Stimulated activated CD4-positive, alpha-beta T cell treated with anti-CD3 and anti-CD28 coated beads, Interleukin-12 subunit alpha, Interleukin-12 subunit beta, amount 100 ng/mL, for 48 hours (primary cell): Measurements from ENCODE around the gene KIR3DL3.
"Not testable (repeated sequence)": the region's sequence is repeated elsewhere in the genome, so short reads cannot be mapped to it uniquely, and the experiment has no call there.

Experiments used
- DNase-seq, 3 donors: peaks; one replicate each; pipeline ENCODE4 v3.0.0-alpha.2; 2020; ENCODE audit warnings: low read depth in 2 of 3, low spot score in 1 of 3

Gene KIR3DL3

DNA sequence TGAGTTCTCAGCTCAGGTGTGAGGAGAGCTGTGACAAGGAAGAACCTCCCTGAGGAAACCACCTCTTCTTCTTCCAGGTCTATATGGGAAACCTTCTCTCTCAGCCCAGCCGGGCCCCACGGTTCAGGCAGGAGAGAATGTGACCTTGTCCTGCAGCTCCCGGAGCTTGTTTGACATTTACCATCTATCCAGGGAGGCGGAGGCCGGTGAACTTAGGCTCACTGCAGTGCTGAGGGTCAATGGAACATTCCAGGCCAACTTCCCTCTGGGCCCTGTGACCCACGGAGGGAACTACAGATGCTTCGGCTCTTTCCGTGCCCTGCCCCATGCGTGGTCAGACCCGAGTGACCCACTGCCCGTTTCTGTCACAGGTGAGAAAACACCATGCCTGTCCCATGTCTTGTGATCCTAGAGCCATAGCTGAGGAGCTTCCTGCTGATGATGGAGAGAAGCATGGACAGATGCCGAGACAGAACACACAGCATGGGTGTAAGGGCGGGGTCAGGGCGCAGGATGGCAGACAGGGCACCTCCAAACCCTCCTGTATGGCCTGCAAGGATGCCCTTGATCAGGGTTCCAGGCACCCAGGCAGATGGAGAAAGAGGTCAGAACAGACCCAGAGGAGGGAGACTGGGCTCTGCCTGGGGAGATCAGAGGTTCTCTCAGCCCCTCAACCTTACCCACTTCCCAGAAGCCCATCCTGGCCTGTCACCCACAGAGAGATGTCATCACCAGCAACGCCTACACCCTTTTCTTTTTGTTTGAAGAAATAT, 5.4 kb downstream of the KIR3DL3 start:
- DNase-seq, result no peak

DNA sequence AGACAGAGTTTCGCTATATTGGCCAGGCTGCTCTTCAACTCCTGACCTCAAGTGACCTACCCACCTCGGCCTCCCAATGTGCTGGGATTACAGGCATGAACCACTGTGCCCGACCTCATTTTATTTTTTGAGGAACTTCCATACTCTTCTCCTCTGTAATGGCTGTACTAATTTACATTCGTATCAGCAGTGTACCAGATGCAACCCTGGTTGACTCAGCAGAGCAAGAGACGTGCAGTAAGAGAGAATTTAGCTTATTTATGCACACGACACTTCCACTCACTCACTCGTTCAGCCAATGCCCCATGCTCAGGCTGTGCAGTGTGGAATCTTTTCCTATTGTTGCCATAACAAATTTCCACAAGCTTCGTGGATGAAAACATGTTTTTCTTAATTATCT, 6.9 kb downstream of the KIR3DL3 start:
- DNase-seq, result no peak

DNA sequence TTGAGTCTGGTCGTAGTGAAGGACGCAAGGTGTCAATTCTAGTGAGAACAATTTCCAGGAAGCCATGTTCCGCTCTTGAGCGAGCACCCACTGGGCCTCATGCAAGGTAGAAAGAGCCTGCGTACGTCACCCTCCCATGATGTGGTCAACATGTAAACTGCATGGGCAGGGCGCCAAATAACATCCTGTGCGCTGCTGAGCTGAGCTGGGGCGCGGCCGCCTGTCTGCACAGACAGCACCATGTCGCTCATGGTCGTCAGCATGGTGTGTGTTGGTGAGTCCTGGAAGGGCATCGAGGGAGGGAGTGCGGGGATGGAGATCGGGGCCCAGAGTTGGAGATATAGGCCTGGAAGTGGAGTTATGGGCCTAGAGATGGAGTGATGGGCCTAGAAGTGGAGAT, 14.1 kb downstream of the KIR3DL3 start, which contains the start of gene KIR2DL3:
Gene KIR2DL3, plus strand, starts transcription at position 208 of the 400 bp plus-strand sequence. Its CDS starts 33 bp downstream, at position 241.
- DNase-seq, result not testable (repeated sequence)

DNA sequence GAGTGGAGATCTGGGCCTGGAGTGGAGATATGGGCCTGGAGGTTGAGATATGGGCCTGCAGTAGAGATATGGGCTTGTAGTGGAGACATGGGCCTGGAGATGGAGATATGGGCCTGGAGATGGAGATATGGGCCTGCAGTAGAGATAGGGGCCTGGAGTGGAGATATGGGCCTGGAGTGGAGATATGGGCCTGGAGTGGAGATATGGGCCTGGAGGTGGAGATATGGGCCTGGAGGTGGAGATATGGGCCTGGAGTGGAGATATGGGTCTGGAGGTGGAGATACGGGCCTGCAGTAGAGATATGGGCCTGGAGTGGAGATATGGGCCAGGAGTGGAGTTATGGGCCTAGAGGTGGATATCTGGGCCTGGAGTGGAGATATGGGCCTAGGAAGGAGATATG, 14.5 kb downstream of the KIR3DL3 start:
- no peak for DNase-seq

DNA sequence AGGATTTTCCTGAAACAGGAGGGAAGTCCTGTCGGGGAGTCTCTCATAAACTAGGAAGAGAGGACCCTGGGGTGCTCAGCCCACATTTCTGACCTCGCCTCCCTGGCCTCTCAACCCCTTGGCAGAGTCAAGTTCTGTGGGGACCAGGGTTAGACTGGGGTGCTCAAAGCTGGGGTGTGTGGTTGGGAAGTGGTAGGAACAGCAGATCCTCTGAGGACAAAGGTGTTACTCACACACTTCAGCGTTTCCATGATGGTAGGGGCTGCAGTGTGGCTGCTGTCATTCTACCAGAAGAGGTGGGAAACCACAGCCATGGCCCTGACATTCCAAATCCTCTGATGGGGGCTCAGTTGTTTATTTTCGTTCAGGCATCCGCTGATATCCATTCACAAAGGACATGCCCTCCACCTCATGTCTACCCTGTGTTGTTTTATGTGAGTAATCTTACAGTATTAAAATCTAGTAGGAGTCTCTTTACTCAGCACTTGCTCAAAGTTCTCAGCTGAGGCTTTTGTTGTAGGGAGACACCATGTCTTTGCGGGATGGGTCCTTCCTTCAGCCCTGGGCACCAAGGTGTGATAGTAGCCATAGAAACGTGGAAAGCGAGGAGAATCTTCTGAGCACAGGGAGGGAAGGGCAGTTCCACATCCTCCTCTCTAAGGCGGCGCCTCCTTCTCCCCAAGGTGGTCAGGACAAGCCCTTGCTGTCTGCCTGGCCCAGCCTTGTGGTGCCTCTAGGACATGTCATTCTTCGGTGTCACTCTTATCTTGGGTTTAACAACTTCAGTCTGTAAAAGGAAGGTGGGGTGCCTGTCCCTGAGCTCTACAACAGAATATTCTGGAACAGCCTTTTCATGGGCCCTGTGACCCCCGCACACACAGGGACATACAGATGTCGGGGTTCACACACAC, 15.6 kb downstream of the KIR3DL3 start:
- DNase-seq, result no peak

DNA sequence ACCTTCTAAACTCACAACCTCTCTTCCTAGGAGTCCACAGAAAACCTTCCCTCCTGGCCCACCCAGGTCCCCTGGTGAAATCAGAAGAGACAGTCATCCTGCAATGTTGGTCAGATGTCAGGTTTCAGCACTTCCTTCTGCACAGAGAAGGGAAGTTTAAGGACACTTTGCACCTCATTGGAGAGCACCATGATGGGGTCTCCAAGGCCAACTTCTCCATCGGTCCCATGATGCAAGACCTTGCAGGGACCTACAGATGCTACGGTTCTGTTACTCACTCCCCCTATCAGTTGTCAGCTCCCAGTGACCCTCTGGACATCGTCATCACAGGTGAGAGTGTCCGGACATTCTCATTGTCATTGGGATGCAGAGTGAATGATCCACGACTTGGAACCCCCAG, 17.7 kb downstream of the KIR3DL3 start:
- DNase-seq, result not testable (repeated sequence)

DNA sequence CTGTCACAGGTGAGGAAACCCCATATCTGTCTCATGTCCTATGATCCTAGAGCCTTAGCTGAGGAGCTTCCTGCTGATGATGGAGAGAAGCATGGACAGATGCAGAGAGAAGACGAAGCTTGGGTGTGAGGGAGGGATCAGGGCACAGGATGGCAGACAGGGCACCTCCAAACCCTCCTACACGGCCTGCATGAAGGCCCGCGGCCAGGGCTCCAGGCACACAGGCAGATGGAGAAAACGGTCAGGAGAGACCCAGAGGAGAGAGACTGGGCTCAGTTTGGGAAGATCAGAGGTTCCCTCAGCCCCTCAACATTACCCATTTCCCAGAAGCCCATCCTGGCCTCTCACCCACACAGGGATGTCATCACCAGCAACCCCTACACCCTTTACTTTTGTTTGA, 19.8 kb downstream of the KIR3DL3 start:
- not testable (repeated sequence) for DNase-seq

DNA sequence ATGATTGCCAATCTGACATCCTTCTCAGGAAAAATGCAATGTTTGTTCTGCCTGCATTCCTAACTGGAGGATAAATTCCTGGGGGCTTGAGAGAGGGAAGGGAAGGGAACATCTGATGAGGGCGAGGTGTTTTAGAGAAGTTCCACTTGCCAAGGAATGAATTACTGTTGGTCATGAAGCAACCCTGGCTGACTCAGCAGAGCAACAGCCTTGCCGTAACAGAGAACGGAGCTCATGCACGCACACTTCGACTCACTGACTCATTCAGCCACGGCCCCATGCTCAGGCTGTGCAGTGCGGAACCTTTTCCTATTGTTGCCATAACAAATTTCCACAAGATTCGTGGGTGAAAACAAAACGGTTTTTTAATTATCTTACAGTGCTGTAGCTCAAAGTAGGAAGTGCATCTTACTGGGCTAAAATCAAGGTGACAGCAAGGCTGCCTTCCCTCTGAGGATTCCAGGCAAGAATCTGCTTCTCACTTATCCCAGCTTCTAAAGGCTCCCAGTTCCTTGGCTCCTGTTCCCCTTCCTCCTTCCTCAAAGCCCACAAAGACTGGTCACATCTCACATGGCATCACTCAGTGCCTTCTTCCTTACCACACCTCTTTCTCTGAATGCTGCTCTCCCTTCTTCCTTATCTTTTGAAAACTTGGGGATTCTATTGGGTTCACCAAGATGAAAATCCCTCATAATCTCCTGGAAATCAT, 23.5 kb downstream of the KIR3DL3 start:
- DNase-seq, result not testable (repeated sequence)

DNA sequence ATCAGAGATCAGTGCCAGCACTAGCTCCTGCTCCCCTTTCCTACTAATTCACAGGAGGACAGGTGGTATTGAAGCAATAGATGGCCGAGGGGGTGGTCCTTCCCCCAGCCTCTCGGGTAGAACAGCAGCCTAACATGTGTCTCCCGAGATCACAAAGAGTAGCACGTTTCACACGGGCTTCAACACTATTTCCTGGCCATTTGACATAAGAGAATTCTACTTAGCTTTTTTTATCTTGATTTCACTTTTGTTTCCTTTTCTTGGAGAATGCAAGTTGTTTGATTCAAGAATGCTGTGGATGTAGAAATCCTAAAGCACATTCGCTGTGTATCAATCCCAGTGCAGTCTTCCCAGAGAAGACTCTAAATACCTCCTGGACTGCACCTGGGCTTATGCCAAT, 26.0 kb downstream of the KIR3DL3 start:
- DNase-seq, result not testable (repeated sequence)

DNA sequence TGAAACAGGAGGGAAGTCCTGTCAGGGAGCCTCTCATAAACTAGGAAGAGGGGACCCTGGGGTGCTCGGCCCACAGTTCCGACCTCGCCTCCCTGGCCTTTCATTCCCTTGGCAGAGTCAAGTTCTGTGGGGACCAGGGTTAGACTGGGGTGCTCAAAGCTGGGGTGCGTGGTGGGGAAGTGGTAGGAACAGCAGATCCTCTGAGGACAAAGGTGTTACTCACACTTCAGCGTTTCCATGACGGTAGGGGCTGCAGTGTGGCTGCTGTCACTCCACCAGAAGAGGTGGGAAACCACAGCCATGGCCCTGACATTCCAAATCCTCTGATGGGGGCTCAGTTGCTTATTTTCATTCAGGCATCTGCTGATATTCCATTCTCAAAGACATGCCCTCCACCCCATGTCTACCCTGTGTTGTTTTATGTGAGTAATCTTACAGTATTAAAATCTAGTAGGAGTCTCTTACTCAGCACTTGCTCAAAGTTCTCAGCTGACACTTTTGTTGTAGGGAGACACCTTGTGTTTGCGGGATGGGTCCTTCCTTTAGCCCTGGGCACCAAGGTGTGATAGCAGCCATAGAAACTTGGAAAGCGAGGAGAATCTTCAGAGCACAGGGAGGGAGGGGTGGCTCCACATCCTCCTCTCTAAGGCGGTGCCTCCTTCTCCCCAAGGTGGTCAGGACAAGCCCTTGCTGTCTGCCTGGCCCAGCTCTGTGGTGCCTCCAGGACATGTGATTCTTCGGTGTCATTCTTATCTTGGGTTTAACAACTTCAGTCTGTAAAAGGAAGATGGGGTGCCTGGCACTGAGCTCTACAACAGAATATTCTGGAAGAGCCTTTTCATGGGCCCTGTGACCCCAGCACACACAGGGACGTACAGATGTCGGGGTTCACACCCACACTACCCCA, 32.2 kb downstream of the KIR3DL3 start:
- not testable (repeated sequence) for DNase-seq

DNA sequence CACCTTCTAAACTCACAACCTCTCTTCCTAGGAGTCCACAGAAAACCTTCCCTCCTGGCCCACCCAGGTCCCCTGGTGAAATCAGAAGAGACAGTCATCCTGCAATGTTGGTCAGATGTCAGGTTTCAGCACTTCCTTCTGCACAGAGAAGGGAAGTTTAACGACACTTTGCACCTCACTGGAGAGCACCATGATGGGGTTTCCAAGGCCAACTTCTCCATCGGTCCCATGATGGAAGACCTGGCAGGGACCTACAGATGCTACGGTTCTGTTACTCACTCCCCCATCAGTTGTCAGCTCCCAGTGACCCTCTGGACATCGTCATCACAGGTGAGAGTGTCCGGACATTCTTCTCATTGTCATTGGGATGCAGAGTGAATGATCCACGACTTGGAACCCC, 34.3 kb downstream of the KIR3DL3 start:
- DNase-seq, result not testable (repeated sequence)

DNA sequence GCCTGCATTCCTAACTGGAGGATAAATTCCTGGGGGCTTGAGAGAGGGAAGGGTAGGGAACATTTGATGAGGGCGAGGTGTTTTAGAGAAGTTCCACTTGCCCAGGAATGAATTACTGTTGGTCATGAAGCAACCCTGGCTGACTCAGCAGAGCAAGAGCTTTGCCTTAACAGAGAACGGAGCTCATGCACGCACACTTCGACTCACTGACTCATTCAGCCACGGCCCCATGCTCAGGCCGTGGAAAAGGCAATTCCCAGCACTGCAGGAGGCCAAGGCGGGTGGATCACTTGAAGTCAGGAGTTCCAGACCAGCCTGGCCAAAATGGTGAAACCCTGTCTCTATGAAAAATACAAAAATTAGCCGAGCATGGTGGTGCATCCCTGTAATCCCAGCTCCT, 40.0 kb downstream of the KIR3DL3 start:
- not testable (repeated sequence) for DNase-seq

DNA sequence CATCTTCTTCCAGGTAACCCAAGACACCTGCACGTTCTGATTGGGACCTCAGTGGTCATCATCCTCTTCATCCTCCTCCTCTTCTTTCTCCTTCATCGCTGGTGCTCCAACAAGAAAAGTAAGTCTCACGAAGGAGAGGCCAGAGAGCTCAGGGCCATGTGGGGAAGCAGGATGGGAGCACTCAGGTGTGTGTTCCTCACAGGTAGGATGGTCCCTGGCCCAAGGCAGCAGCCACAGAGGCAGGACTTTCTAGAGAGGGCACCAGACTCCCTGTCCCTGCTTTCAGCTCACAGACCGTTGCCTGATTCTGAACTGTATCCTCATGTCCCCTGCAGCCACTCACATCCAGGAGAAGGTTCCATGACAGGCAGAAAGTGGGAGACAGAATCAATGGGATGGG, 42.2 kb downstream of the KIR3DL3 start:
- not testable (repeated sequence) for DNase-seq

DNA sequence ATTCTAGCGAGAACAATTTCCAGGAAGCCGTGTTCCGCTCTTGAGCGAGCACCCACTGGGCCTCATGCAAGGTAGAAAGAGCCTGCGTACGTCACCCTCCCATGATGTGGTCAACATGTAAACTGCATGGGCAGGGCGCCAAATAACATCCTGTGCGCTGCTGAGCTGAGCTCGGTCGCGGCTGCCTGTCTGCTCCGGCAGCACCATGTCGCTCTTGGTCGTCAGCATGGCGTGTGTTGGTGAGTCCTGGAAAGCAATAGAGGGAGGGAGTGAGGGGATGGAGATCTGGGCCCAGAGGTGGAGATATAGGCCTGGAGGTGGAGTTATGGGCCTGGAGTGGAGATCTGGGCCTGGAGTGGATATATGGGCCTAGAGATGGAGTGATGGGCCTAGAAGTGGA, 45.4 kb downstream of the KIR3DL3 start, which contains the start of gene KIR2DL1:
Gene KIR2DL1, plus strand, starts transcription at position 148 of the 400 bp plus-strand sequence. Its CDS starts 58 bp downstream, at position 206.
- DNase-seq, result not testable (repeated sequence)

DNA sequence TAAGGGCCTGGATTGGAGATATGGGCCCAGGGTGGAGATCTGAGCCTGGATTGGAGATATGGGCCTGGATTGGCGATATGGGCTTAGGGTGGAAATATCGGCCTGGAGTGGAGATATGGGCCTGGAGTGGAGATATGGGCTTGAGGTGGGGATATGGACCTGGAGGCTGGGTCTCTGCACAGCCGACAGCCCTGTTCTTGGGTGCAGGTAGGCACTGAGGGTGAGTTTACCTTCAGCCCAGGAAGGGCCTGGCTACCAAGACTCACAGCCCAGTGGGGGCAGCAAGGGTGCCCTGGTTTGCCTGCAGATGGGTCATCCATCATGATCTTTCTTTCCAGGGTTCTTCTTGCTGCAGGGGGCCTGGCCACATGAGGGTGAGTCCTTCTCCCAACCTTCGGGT, 46.3 kb downstream of the KIR3DL3 start:
- not testable (repeated sequence) for DNase-seq

DNA sequence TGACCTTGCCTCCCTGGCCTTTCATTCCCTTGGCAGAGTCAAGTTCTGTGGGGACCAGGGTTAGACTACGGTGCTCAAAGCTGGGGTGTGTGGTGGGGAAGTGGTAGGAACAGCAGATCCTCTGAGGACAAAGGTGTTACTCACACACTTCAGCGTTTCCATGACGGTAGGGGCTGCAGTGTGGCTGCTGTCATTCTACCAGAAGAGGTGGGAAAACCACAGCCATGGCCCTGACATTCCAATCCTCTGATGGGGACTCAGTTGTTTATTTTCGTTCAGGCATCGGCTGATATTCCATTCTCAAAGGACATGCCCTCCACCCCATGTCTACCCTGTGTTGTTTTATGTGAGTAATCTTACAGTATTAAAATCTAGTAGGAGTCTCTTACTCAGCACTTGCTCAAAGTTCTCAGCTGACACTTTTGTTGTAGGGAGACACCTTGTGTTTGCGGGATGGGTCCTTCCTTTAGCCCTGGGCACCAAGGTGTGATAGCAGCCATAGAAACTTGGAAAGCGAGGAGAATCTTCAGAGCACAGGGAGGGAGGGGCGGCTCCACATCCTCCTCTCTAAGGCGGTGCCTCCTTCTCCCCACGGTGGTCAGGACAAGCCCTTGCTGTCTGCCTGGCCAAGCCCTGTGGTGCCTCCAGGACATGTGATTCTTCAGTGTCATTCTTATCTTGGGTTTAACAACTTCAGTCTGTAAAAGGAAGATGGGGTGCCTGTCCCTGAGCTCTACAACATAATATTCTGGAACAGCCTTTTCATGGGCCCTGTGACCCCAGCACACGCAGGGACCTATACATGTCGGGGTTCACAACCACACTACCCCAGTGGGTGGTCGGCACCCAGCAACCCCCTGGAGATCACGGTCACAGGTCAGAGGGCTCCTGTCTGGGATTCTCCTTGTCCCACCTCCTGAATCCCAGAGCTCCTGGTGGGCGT, 47.0 kb downstream of the KIR3DL3 start:
- not testable (repeated sequence) for DNase-seq

DNA sequence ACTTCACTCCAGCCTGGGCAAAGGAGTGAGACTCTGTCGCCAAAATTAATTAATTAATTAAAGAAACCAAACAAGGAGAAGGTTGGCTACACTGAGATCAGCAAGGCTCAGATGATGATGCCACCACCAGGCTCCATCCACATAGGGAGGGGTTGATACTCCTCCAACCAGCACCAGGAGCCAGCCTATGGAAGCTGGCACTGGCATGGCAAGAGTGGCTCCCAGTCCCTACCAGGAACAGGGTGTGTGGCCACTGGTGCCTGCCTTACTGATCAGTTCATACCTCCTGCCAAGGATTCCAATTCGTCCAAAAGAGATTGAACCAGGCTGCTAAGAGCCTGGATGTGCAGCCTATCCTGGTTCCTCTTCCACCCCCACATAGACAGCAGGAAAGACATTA, 48.4 kb downstream of the KIR3DL3 start:
- DNase-seq, result not testable (repeated sequence)

DNA sequence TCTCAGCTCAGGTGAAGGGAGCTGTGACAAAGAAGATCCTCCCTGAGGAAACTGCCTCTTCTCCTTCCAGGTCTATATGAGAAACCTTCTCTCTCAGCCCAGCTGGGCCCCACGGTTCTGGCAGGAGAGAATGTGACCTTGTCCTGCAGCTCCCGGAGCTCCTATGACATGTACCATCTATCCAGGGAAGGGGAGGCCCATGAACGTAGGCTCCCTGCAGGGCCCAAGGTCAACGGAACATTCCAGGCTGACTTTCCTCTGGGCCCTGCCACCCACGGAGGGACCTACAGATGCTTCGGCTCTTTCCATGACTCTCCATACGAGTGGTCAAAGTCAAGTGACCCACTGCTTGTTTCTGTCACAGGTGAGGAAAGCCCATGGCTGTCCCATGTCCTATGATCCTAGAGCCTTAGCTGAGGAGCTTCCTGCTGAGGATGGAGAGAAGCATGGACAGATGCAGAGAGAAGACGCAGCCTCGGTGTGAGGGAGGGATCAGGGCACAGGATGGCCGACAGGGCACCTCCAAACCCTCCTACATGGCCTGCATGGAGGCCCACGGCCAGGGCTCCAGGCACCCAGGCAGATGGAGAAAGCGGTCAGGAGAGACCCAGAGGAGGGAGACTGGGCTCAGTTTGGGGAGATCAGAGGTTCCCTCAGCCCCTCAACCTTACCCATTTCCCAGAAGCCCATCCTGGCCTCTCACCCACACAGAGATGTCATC, 51.0 kb downstream of the KIR3DL3 start:
- not testable (repeated sequence) for DNase-seq
